G401 (cell line): ENCODE data around the gene CNMD. TPM values are rescaled to one million over a fixed set of nuclear protein-coding genes. Genes with fewer than 3 reads are reported as not detected.
A peak's percentile ranks its signal among the peaks of the same experiment; 100 is the strongest.

Source experiments
- DNase-seq: peaks from one replicate; pipeline ENCODE4 v3.0.0-alpha.2; 2015; ENCODE audit warnings: low spot score
- in situ Hi-C: cut with HindIII; loops from 2 replicates; pipeline ENCODE4 v1.10.0; 2016; ENCODE audit warnings: low sequenced_read_pairs, mixed read lengths
- total RNA-seq: library from RNA; depleted of rRNA; stranded (reverse); fragments of >200 nt; shearing (Covaris generic); gene quantifications from 2 replicates; pipeline ENCODE4 v1.2.3, GENCODE V29; 2014; rRNA removed

Gene CNMD
- total RNA-seq = not detected in 2 replicates

DNA sequence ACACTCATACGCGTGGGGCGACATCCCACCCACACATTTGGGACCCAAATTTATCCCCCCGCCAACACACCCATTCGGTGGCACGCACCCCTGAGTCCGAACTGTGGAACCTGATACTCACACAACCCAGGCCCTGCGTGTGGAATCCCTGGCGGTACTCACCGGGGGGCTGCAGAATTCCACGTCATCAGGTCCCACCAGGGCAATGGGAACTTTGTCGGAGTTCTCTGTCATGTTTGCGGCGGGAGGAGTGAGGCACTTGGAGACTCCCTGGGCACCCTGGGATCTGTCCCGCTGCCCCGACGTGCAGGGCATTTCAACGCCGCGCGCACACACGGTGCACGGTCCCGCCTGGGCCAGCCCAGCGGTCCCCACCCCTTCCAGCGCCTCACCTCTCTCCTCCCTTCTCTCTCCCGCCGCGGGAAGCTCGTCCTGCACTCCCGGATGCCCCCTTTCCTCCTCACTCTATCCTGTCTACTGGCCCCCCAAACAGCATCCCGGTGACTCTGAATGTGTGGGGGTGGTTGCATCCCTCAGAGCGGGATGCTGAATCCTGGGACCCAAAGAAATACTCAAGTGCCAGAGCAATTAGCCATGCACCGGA, at the start of gene CNMD:
Gene CNMD, minus strand, starts transcription at position 353 of the 604 bp plus-strand sequence. Its CDS starts 119 bp downstream, at position 234.
- in situ Hi-C loops = no loop called here
- no peak for DNase-seq

DNA sequence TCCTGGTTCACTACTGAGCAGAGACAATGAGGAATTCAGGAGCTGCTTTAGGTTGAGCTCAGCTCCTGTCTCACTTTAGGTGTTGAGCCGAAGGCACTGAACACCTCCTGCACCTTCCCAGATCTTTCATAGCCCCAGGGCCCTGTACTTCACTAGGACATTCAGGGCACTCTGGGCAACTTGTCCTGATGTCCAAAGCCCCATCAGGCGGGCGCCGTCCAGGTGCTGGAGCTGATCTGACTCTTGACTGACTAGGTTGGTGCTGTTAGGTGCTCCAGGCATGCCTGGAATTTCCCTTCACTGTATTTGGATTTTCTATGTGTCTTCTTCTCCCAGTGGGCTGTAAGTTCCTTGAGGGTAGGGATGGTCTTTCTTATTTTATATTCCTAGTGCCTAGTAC, 48.4 kb upstream of the CNMD start:
- no peak for DNase-seq
- in situ Hi-C loops = no loop called here

DNA sequence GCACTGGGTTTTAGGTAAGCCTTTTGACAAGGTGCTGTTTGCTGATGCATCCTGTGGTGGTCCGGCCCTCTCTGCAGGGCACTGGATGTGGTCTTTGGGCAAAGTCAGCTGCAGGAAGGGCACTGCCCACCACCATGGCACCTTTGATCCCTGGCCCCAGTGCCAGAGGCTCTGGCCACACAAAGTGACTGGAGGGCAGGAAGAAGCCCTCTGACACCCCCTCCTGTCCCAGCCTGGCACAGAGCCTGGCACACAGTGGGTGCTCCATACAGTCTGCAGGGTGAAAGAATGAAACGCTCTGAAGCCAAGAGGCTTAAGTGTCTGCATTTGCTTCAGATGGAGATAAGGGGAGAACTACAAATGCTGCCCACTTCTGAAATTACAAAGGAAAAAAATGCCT, 47.6 kb upstream of the CNMD start:
- in situ Hi-C loops = no loop called here
- DNase-seq = no peak

DNA sequence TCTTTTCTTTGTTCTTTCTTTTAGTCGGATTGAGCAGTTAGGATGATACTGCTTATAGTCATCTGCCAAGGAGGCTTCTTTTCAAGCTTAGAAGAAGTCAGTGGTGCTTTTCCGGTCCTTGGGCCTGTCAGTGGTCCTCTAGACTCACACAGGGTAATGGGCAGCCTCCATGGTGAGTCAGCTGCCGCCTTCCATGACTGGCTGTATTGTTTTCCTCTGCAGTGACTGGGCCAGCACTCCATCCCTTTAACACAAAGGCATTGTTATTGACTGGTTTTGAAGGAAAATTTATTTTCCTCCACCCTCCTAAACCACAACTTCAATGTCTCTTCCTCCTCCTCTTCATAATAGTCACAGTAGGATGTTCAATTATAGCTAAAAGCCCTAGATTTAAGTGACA, 47.1 kb upstream of the CNMD start:
- no peak for DNase-seq
- in situ Hi-C loops = no loop called here

DNA sequence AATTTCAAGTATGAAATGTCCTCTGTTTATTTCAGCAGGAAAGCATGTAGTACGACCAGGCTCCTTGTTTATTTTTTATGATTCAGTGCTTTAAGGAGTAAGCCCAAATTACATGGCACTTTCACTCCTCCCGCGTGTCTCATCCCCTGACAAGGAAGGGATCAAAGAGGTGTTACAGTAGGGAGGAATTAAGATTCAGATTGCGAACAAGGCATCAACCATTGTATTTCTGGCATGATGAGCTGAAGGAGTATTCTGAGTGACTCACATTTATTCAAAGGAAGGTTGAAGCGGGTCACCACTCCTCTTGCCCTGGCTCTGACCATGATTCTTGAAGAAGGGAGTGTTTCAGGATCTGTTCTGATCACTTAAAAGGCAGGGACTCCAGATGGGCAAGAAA, 46.1 kb upstream of the CNMD start:
- DNase-seq = no peak
- in situ Hi-C loops = no loop called here

DNA sequence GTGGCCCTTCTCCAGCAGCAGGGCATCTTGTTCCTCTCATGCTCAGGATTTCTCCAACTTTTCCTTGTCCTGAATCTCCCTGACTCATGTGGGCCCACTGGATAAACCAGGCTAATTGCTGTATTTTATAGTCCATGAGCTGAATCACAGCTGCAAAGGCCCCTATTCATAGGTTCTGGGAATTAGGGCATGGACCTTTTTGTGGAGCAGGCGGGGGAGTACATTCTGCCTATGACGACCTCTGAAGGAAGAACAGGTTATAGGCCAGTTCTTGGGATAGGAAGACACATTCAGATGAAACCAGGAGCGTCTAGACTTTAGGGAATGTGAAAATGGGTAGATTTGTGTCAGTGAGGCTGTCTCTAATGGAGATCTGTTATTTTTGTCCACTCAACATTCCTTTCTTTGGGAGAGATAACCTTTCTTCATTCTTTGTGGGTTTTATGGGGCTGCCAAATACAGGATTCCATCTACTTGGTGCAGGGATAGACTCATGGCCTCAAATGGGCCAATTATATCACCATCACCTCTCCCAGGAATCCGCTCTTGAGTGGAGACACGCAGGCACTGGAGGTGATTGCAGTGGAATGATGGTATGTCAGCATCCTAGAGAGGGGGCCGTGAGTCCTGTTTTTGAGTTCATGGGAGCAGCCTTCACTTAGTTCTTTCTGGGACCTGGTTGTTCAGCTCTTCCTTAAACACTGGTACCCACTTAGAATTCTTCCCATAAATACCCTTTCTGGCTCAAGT, 45.1 kb upstream of the CNMD start:
- in situ Hi-C loops = no loop called here
- no peak for DNase-seq

DNA sequence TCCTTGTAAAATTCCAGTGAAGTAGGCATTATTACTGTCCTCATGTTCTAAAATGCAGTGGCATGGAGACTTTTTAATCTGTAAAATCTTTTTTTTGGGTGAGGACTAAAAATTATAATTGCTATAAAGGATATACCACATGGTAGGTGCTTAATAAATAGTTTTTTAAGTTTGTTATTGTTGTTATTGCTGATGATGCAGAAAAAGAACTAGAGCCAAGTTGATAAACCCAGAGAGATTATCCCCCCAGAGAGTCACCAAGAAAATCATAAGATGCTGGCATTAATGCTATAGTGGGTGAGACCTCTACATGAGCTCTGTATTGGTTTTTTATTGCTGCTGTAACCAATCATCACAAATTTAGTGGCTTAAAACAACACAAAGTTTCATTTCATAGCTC, 44.3 kb upstream of the CNMD start:
- no peak for DNase-seq
- in situ Hi-C loops = no loop called here

DNA sequence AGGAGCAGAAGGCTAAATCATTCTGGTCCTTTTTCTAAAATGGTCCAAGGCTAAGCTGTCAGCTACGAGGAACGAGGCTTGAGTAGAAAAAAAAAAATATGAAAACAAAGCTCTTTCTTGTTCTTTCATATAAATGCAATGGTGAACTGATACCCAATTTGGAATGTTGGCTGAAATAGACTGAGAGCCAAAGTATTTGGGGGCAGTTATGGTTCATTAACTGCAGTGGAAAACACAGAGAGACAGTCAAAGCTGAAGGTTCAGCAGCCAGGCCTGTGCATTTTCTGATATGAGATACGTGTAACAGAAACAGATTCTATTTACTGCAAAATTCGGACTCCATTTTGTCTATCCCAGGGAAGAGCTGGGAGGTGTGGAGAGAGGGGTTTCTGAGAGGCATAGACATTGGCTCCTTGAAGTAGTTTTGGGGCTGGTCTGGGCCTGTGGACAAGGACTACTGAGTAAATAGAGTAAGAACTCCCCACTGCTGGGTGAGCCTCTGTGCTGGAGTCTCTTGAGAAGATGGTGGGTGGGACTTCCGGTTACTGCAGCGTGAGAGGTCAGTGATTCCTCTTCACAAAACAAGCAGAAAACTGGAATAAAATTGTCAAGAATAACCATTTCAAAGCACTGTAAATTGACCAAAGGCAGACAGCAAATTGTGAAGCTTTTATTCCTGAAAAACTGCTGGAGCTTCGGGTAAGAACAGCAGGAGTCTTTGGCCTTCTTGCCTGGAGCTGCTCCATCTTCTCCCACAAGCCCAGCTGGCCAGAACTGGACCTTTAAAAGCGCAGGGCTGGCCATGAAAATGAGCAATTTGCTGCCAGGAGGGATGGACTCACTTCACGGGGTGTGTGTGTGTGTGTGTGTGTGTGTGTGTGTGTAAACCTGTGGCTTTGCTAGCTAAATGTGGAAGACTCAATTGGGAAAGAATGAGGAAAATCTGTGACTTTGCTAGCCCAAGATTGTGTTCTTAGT, 43.1 kb upstream of the CNMD start:
- DNase-seq = peak; percentile 41
- in situ Hi-C loops = no loop called here

DNA sequence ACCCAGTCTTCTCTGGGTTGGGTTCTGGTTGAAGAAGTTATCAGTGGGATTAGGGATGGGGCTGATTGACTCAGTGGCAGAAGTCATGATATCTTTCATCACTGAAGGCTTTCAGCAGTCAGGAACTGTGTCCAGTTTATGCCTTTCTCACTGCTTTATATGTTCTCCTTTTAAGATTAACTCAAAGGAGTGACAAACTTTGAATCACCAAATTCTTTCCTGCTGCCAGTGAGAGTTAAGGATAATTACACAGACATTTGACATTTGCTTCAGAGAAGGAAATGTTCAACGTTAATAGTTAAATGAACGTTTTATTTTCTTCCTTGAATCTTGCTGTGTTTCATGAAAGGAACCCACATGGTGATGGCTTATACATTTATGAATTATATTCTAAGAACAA, 41.0 kb upstream of the CNMD start:
- in situ Hi-C loops = no loop called here
- DNase-seq = no peak

DNA sequence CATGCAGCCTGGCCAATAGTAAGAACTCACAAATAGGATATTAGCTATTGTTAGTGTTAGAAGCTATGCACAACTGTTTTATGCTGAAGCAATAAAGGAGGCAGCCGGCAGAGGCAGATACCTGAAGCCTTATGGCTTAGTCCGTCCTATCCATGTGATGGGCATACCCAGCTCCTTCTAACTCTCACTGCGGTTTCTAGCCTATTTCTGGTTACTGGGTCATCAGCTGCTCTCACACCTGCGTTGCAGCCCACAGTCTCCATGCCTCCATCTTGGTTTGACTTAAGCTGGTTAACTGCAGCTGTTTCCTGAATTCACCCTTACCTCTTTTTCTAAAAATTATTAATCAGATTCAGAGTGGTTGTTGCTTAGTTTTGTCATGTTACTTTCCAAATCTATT, 40.5 kb upstream of the CNMD start:
- in situ Hi-C loops = no loop called here
- DNase-seq = no peak

DNA sequence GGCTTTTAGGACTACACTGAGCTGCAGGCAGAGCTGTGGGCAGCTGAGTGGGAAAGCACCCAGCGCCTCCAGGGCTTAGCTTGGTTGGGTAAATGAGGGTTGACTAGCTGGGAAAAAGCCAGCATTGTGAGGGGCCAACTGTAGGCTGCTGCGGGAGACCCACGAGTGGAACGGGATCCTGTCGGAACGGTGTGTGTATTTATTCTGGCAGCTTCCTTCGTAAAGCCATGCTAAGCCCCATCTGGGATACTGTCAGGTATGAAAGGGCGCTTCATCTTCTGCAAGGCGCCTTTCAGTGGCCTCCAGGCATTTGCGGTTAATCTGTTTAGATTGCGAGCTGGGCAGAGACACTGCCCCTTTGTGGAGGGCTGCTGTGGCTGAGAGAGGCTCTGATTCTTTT, 39.5 kb upstream of the CNMD start:
- in situ Hi-C loops = no loop called here
- DNase-seq = no peak

DNA sequence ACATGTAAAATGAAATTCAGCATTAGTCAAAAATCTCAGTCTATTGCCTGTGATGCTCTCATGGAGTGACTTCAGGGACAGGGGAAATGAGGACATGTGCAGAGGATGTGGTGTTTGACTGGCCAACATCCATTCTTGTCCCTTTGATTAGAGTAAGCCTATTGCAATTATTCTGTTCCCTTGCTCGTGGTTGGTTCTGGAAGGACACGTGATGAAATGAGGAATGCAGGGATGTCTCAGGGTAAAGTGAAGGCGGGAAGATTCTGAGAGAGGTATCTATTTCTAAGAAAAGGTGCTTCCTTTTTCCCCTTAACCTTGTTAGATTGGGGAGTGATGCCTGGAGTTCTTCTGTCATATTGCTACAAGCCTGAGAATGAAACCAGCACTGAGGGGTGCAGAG, 37.1 kb upstream of the CNMD start:
- DNase-seq = no peak
- in situ Hi-C loops = no loop called here

DNA sequence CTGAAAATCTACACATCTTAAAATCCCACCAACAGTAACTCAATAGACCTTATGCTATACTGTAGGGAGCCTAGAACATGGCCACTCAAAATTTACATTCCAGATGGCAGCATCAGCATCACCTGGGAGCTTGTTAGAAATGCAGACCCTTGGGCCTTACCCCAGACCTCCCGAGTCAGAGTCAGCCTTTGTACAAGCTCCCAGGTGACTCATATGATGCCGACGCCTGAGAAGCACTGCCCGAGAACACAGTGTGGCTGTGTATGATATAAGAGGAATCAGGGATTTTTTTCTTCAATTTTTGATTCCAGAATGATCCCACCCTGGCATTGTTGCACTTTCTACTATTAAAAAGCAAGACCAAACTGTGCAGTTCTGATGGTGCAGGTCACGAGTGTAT, 35.9 kb upstream of the CNMD start:
- in situ Hi-C loops = no loop called here

DNA sequence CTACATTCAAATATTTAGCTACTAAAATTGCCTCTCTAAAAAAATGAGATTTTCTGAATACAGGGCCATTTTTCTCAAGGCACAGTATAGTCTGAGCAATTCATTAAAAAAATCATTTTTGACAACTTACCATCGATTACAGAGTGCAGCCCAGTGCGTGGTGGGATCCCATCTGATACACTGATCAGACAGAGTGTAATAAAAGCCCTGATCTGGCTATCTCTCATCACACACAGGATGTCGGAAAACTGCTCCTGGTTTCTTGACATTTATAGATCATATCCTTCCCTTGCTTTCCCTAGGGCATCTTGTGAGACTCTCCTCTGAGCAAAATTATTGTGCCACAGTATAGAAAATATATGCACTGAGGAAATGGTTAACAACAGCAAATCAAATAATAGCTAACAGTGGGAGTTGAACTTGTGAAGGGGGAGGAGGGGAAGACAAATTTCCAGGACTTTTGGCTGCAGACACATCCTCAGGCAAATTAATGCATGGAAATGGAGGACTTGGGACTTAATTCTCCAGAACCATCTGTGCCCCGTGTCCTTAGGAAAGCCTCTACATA, 28.4 kb upstream of the CNMD start:
- in situ Hi-C loops = no loop called here
- no peak for DNase-seq

More for the DNA sequence above, 35.9 kb upstream of the CNMD start:
- no peak for DNase-seq

DNA sequence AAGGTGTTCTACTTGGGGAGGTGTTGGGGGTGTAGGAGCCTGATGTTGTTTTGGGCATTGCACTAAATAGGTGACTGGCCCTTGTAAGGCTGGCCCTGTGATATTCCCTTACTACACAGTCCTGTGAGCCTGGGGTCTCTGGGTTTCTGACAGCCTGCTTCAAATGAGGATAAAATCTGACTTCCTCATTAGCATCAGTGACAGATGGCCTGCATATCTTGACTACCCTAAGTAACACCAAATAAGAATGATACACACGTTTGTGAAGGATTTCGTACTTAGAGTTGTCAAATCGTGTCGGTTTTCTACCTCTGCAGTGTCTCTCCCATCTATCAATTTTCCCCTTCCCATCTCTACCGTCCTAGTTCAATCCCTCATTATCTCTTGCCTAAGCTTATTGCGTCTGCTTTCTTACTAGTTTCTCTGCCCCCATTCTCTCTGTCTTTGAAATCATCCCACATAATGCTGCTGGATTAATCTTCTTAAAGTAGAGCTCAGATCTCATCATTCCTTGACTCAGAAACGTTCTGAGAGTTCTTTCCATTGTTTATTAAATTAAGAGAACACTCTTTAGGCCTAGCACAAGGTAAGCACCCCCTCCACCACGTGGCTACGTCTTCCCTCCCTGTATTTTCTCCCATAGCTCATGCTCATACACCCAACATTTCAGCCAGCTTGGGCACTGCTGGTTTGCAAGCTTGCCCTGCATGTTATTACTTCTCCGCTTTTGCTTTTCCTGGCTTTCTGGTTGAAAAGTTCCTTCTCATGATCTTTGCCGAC, 26.2 kb upstream of the CNMD start:
- no peak for DNase-seq
- in situ Hi-C loops = no loop called here

DNA sequence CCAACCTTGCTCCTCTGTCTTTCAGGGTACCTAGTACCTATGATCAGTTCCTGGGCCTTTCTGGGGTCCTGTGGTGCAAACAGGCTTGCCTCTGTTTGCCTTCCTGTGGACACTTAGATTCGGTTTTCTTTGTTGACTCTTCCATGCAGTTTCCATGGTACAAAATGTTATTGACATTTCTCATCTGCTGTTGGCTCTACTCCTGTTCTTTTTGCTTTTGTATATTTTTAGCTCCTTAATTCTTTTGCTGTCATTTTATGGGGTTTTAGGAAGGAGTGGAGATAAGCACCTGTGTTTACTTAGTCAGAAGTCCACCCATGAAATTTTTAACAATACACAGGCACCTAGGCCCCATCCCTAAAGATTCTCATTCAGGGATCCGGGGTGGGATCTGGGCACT, 20.5 kb upstream of the CNMD start:
- no peak for DNase-seq
- in situ Hi-C loops = no loop called here

DNA sequence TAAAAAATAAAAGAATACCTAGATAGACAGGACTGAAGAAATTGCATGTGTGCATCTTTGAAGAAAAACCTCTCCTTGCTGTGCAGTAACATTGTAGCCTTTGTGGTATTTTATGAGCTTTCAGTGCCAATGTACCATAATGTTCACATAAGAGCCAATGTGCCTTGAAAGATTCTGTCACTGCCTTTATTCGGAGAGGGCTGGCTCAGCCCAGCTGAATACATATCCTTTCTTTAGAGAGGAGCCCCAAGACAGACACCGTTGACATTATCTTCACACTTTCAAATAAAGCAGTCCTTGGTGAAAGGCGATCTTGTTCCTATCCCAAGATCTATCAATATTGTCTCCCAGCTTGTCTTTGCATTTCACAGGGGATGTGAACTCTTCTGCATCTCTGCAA, 18.5 kb upstream of the CNMD start:
- DNase-seq = no peak
- in situ Hi-C loops = no loop called here

DNA sequence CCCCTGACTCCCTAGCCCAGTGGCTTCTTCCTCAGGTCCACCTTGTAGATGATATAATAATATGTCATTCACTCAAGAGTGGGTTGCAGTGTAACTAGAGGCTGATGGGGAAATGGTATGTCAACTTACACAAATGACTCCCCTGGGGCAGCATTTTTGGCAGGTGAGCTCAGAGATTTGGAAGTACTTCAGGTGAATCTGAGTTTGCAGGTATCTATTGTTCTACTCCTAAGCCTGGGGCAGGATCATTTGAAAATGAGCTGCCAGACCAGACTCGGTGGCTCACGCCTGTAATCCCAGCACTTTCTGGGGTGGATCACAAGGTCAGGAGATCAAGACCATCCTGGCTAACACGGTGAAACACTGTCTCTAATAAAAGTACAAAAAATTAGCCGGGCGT, 11.6 kb upstream of the CNMD start:
- no peak for DNase-seq
- in situ Hi-C loops = no loop called here

DNA sequence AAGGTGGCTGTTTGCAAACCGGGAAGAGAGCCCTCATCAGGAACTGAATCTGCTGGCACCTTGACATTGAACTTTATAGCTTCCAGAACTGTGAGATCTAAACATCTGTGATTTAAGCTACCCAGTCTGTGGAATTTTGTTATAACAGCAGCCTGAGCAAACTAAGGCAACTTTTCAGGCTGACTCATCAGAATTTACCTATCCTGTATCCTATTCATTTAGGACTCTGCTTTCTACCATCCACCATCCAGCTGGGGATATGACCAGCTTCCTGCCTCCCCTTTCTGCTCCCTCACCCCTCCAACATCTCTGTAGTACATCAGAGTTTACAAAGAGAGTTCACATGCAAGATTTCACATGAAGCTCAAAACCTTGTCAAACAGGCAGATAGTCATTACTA, 11.1 kb upstream of the CNMD start:
- no peak for DNase-seq
- in situ Hi-C loops = no loop called here
